GM10266 (cell line): ENCODE data around the gene SLC6A9.

ENCODE experiments used
- DNase-seq: peaks from one replicate; pipeline ENCODE4 v3.0.0; 2012; ENCODE audit errors: extremely low spot score
- CTCF ChIP-seq: IDR thresholded peaks from 2 replicates; pipeline ENCODE4 v1.5.1; 2012; ENCODE audit warnings: mild to moderate bottlenecking, low read depth; ENCODE audit not compliant: control insufficient read depth, insufficient read depth; ENCODE audit errors: missing control alignments

SLC6A9 gene

GRCh38 chr1:43965316-43965715, 65.9 kb downstream of the SLC6A9 start:
- DNase-seq: no peak
- TF ChIP-seq CTCF: no peak

- DNase-seq: no peak
- no peak for TF ChIP-seq CTCF
These were observed 67.4 kb downstream of the SLC6A9 start for GRCh38 chr1:43963890-43964289.

GRCh38 chr1:43963006-43963405, 68.3 kb downstream of the SLC6A9 start:
- no peak for TF ChIP-seq CTCF
- DNase-seq: no peak

- TF ChIP-seq CTCF: no peak
- DNase-seq: no peak
These were observed 68.9 kb downstream of the SLC6A9 start for GRCh38 chr1:43962324-43962723.

- DNase-seq: no peak
- TF ChIP-seq CTCF: no peak
These were observed 69.6 kb downstream of the SLC6A9 start for GRCh38 chr1:43961692-43962091.

GRCh38 chr1:43960798-43961197, 70.5 kb downstream of the SLC6A9 start:
- no peak for DNase-seq
- TF ChIP-seq CTCF: no peak

- TF ChIP-seq CTCF: no peak
- DNase-seq: no peak
These were observed 72.7 kb downstream of the SLC6A9 start for GRCh38 chr1:43958351-43959255.
